LoVo (cell line): ENCODE measurements around the gene TSPAN3.
A peak's percentile ranks its signal among the peaks of the same experiment; 100 is the strongest.

Experiments used
- DNase-seq: peaks from one replicate; pipeline ENCODE4 v3.0.0-alpha.2; 2016; ENCODE audit warnings: low spot score

The TSPAN3 gene

DNA sequence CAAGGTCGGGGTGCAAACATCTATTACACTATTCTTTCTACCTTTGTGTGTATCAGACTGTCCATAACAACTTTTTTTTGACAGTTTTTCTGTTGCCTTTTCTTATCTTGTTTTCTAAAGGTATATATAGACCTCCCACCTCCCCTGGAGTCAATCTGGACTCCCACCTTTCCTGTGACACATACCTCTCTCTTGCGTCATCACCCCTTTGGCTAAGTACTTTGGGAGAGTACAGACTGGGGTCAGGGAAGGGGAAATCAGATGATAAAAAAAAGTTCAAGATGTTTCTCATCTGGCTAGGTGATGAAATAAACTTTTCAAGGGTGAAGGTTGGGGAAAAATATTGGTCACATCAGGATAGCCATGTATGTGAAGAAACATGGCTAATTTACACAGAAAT is 17.2 kb downstream of the TSPAN3 start:
- no peak for DNase-seq

DNA sequence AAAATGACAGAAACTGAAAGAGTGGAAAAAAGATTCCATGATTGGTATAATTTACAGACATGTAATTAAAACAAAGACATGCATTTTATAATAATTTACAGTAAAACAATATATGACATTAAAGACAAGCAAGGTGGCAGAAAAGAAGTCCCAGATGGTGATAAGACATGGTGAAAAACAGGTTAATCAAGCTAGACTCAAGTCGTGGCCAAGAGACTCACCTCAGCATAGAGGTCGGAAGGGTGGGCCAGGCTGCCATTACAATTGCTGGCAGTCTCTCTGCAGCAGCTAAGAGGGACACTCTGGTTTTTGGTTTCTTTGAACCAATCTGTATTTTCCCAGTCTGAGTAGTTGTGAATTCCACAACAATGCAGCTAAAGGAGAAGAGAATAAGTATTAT is 18.4 kb downstream of the TSPAN3 start:
- DNase-seq: no peak

DNA sequence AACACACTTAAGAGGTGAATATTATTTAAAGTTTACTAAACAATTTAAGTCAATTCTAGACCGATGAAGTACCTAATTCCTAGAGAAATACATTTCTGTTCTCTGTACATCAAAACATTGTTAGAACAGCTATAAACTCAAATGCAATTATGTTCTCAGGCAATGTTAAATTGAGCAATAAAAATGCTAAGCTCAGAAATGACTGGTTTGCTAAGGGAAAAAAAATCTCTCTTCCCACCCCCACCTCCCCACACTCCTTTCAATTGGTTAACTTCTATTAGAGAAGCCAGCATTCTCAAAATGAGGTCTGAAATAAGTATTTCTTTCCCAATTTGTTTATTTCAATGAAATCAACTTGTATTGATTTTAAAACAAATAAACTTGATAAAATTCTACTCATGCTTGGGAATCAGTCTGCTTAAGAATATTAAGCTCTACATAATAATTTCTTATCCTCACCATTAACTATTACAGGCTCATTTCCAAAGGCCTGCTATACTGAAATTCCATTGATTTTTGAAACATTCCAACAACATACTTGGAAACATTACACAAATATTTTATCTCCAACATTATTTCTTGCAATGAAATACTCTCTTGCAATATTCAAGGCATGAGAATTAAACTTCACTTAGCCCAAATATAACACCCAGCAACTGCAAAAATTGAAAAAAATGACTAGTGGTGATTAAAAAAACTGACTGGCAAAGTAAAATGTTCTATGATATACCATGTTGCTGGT is 22.6 kb downstream of the TSPAN3 start:
- no peak for DNase-seq

DNA sequence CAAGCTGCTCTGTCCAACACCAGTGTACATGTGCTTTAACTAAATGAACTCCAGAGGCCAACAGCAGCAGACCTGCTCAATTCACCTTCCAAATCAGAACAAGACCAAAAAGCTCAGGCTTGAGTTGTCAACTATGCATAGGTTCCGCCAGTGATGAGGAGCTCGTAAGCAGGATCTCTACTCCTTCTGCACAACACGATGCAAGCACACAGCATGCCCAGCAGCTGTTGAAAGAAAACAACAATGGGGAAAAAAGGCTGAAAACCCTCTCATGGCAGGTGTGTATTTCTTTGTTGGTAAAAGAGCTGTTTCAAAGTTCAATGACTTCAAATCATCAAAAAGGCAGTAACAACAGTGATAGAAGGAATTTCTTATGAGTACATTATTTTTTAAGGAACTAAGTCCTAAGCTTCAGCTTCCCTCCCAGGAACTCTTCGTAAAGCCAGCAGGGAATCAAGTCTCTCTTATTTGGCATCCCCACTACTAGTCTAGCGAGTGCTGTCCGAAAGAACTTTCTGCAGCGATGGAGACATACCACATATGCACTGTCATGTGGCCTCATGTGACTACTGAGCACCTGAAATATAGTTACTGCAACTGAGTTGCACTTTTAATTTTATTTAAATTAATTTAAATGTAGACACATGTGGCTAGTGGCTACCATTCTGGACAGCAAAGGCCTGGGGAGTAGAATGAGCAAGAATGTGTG is 24.1 kb downstream of the TSPAN3 start:
- no peak for DNase-seq

DNA sequence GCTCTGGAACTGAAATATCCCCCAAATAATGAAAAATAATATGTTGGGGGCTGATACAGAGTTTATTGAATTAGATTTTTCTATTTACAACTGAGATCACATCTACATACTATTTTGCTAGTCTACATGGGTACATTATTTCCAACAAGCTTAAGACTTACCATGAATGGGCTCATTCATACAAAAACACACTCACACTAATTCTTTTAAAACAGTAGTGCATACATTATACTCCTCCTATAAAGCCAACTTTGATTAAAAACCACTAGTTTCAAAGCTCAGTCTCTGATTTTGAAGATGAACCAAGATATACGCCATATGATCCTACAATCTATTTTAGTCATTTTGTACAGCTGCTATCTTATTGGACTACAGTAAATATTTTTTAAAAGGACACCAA is 24.9 kb downstream of the TSPAN3 start:
- DNase-seq: no peak

DNA sequence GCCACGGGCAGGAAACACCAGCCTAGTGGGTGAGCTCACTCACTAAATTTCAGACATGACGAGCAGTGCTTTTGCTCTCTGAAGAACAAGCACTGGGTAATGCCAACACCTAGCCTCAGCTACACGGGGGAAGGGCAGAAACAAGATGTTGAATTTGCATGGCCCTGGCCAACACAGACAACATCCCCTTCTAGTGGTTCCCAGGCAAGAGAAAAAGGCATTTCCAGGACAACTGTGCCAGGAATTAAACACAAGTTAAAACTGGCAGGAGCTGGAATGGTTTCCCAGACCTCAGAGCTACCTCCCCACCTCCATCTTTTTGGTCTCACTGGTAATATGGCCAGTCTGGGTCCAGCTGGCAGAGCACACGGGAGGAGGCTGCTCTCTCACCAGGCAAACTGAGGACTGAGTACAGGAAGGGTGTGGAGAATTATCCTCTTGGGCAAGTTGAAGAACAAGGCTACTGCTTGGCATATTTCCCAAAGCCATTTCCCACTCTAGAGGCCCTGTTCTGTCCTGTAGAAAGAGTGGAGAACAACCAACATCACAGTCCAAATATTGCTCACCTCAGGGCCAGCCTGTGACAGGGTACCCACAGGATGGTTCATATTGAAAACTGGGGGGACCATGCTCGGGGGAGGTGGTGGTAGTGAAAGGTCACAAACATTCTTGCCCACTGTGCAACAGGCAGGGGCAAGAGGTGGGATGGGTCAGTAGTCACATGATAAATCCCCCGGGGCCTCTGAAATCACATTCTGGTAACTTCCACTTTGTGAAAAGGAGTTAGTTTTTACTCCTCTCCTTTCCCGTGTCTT is 26.5 kb downstream of the TSPAN3 start:
- DNase-seq: no peak

DNA sequence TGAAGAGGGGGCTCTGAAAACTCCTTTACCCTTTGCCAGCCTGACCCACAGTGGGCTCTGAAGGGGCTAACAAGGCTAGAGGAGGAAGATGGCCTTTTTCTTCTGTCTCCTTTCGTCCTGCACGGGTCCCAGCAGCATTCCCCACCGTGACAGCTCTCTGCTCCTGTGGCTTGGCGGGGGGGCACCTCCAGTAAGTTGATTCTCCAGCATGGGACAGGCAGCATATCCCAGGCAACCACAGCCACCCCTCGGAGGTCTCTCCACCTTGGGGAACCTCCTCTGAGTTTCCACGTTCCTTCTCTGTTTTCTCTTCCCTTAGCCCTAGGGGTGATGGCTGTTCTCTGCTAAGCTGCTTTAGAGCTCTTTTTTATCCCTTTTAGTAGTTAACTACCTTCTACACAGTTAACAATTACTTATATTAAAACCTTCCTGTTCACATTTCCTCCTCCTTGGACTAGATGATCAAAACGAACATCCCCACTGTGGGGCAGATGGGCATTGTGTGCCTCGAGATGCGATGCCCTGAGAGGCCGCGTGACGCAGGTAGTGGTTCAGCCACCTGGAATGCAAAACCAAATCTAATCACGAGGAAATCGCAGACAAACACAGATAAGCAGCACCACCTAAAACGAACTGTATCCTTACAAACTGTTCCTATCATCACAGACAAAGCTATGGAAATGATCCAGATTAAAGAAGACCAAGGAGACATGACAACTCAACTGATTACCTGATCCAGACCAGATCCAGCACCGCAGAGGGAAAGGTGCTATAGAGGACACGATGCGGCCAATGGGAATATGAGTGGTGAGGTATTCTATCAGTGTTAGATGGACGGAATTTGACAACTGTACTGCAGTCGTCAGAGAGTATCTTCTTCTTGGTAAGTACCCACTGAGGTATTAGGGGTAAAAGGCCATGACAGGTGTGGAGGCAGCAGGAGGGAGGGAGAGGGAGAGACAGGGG is 27.7 kb downstream of the TSPAN3 start:
- no peak for DNase-seq

DNA sequence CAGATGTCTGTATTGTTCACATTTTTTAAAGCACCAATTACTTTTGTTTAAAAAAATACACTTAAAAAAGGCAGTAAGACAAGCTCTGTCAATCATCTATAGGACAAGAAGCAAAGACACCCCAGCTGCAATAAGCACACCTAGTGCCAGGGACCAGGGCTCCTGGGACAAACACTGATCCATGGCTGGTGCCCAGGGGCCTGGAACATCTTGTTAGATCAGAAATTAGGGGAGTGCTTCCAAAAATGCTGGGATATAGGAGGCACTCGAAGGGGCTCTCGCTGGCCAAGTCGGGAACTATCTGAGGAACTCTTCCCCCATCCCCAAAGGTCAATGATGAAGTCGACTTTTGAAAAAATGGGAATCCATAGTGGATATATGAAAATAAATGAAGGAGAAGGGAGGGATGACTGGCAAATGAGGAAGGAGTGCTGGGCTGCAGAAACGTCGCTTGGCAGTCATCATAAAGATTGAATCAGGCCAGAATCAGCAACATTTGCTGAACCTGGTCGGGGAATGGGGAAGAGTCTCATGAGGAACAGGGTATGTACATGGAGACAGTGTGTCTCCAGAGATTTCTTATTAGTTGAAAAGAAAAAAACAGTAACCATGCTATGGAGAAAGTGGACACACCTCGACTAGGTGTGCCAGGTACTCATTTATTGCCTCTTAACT is 28.5 kb downstream of the TSPAN3 start:
- DNase-seq: no peak

DNA sequence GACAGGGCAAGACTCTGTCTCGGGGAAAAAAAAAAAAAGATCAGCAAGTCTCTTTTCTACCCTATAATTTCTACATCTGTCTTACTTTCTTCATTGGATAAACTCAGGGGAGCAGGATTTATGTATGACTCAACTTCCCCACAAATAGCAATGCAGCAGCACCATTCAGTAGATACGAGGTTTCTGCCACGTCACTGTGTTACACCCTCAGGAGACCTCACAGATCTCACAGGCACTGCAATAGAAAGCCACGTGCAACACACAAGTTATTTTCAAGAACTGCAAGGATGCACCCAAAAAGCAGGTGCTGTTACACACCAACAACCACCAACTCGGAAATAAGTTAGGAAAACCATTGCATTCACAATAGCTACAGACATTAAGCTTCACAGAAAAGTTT is 30.2 kb downstream of the TSPAN3 start:
- no peak for DNase-seq

DNA sequence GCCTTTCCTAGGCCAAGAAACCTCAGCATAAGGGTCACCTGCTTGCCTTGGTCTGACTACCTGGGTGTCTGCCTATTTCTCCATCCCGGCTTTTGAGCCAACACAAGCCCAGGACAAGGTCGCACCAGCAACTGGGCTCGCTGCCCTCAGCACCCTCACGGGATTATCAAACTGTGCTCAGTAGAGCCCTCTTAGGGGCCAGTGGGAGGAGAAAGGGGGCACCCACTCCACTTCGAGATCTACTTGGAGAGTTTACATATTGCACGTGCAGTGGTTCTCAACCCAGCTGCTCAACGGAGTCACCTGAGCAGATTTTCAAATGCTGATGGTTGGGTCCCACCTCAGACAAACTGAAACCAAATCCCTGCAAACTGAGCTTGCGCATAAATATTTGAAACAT is 31.1 kb downstream of the TSPAN3 start:
- no peak for DNase-seq

DNA sequence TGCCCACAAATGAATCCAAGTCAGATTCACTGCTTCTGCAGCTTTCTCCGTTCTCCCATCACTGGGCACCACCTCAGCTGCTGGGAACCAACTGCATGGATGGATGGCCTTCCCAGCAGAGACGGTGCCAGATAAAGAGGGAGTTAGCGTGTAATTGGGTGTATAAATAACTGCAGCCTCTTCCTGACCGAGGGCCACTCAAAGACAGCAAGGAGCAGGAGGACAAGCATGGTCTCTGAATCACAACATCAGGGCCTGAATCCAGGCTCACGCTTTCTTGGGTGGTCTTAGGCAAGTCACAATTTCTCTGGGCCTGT is 31.7 kb downstream of the TSPAN3 start:
- DNase-seq: no peak

DNA sequence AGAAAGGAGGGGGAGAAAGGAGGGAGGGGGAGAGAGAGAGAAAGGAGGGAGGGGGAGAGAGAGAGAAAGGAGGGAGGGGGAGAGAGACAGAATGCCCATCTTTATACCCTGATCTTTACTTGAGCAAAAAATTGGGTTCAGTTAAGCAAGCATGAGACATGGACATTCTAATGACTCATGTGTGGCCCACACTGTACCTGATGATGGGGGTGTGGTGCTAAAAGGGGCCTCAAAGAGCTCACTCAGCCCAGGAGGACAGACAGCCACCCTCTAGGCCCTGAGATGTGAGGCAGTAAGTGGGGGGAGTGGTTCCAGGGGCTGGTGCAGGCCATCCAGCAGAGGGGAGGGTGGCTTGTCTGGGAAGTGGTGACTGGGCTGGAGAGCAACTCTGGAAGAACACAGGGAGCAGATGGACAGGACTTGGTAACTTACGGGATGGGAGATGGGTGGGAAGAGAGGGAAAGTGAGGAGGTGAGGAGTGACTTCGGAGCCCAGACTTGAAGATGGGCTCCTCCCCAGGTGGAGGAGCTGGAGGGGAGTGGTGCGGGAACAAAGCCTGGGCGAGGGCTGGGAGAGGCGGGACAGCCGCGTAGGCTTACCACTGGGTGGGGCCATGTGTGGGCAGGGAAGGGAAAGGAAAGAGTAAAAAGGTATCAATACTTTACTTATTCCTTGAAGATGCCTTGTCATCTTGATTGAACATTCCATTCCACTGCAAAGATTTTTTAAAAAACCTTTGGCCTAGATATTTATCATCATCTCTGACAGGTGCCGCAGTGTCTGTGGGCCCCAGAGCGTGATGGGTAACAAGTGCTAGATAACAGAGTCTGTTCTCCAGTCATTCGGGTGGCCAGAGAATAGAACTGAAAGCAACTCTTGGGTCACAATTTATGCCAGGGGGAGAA is 32.3 kb downstream of the TSPAN3 start:
- DNase-seq: no peak

DNA sequence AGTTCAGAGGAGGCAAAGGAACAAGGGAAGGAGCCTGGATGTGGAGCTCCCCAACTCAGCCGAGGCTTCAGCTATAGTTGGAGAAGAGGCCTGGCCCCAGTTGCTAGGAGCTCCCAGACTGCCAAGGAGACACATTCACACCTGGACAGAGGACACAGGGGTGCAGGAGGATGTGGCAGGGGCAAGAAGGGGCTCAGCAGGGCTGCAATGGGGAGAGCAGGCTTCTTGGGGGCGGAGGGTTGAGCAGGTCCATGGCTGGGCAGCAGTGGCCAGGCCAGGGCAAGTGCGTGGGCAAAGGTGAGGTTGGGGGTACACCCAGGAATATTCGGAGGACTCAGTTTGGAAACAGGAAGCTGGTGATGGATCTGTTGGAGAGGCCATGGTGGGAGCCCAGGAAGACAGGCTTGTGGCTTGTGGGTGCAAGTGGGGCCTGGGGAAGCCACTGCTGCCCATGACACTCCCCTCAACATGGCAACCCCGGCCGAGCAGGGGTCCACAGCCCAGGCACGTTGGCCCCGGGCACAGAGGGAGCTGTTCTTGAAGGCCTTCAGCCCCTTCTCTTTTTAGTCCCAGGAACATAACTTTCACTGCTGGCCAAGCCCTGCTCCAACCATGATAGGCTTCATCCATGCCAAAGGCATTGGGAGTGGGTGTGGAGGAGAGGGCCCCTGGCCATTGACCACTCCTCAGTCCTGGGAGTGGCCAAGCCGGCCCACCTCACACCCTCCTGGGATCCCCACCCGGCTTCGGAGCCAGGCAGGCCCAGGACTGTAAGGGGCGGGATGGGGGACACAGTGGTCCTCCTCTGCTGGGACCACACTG is 33.3 kb downstream of the TSPAN3 start:
- DNase-seq: no peak

DNA sequence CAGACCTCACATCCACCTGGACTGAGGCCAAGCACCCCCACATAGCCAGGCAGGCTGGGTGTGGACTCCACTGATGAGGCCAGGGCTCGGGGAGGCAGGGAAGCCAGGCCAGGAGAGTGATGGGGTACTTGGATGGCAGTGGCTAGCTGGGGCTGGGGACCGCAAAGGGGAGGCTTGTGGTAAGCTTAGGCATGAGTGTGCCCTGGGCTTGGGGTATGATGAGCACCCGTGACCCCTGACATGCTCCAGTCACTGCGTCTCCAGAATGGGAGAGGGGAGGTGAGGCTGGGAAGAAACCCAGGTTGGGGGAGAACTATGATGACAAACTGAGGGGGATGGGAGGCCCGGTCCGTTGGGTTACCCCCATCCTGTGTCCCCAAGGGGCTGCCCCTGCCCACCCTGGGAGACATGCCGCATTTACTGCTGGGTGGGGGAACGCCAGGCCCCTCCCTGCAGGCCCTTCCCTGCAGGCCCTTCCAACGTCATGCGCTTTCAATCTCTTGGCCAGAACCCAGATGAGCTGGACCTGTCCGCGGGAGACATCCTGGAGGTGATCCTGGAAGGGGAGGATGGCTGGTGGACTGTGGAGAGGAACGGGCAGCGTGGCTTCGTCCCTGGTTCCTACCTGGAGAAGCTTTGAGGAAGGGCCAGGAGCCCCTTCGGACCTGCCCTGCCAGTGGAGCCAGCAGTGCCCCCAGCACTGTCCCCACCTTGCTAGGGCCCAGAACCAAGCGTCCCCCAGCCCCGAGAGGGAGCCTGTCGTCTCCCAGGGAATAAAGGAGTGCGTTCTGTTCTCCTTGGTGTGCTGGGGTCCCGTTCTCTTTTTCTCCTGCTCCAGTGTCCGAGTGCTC is 34.1 kb downstream of the TSPAN3 start:
- no peak for DNase-seq

DNA sequence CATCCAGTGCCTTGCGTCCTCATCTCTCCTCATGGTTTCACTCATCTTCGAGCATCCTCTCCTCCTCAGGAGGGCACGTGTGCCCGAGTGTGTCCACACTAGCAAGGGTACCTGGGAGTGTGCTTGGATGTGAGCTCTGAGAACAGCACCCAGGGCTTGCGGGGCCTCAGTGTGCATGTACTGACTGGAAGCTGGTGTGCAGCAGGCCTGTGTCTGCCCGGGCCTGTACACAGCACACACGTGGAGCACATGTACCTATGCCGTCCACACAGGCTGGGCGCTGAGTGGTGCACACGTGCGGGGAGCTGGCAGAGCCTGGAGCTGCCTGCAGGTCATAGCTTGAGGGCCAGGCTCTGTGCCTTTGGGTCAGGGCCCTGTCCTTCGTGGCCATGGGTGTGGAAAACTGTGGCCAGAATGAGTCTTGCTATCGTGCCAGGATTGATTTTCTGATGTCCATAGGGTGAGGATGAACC is 34.9 kb downstream of the TSPAN3 start:
- DNase-seq: no peak

DNA sequence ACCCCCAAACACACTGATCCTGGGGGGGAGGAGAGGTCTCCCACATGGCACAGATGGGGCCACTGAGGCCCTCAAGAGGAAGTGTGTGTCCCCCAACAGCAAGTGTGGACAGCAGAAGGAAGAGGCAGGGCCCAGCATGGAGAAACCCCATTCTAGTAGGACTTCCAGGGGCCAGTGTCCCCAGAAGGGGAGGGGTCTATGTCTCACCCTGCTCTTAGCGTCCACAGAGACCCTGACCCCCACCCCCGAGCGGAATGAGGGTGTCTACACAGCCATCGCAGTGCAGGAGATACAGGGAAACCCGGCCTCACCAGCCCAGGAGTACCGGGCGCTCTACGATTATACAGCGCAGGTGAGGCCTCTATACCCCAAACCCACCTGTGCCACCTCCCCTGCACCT is 35.3 kb downstream of the TSPAN3 start:
- DNase-seq: no peak

DNA sequence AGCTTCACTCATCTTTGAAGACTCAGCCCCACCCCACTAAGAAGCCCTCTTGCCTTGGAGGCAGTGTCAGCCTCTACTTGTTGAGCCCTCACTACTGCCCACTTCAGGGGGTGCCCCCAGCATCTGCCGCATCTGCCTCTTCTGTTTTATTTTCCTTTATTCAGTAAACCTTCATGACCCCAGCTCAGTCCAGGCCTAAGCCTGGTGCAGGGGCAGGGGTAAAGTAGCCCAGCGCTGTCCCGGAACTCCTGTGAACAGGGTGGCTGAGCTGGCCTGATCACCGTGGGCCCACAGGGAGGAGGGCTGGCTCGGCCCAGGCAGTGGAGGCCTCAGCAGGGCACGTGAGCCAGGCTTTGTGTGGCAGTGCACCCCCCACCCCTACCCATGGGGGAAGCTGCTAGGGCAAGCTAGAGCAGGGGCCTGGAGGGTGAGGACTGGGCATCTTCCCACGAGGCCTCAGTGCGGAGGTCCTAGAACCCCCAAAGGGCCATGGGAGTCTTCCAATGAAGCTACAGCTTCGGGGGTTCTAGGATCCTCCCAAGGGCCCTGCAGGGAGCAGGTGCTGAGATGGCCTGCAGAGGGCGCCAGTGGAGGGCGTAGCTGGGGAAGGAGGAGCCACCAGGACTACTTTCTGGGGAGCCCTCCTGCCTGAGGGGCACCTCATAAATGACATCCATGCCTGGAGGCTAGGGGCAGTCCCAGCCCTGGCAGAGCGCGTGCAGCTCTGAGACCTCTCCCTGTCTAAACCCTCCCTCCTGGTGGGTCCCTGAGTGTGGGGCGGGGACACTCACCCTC is 36.0 kb downstream of the TSPAN3 start:
- peak; percentile 21 for DNase-seq
